ENCODE data around the gene CES5A.

DNA sequence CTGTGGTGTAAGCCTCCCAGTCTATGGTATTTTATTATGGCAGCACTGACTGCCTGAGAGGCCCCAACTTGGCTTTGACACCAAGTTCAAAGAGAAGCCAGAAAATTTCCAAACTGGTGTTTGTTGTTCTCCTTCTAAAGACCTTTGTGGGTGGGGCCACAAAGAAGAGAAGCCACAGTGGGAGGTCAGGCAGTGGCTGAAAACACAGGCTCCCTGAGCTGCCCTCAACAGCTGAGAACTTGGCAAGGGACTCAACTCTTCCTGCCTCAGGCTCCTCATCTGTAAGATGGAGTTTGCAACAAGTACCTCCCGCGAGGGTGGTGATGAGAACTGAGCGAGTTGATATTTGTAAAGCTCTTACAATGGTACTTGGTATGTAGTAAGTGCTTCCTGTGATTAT, 18.2 kb downstream of the CES5A start:
- TF ChIP-seq TAF1 (IDR thresholded peaks at IDR 0.05; ENCODE audit: low read depth, low read length), result no peak
- TF ChIP-seq CTCF (IDR thresholded peaks at IDR 0.05; ENCODE audit: control extremely low read depth in 1 of 3, insufficient read depth in 1 of 3, low read depth in 1 of 3, low read length in 3 of 3), result no peak

Measured in H1 (cell line).